CD4-positive, CD25-positive, alpha-beta regulatory T cell (primary cell): Measurements from ENCODE around the gene LCN1. TPM values are rescaled to one million over a fixed set of nuclear protein-coding genes. Genes with fewer than 3 reads are reported as not detected.
"Not testable (repeated sequence)": the region's sequence is repeated elsewhere in the genome, so short reads cannot be mapped to it uniquely, and the experiment has no call there.

Source experiments
- ATAC-seq, 2 donors: fragments of 150-1000 bp; cut with Tn5 transposase; one replicate each; pipeline ENCODE4 v1.10.0; 2021; ENCODE audit warnings: low read depth in 2 of 2, moderate number of reproducible peaks in 2 of 2, moderate library complexity in 1 of 2
- DNase-seq, 3 donors: peaks; one replicate each; pipeline versions ENCODE4 v3.0.0 to v3.0.0-alpha.2; 2012 to 2022; ENCODE audit warnings: mixed read lengths in 1 of 3
- H3K27ac ChIP-seq: one replicate; pipeline ENCODE4 v1.7.0; 2013; ENCODE audit warnings: mild to moderate bottlenecking, low read length; ENCODE audit not compliant: insufficient read depth, poor library complexity, severe bottlenecking
- H3K27me3 ChIP-seq: one replicate; pipeline ENCODE4 v1.7.0; 2013; ENCODE audit warnings: low read length; ENCODE audit not compliant: control insufficient read depth, insufficient read depth
- H3K36me3 ChIP-seq: one replicate; pipeline ENCODE4 v1.7.0; 2013; ENCODE audit warnings: mild to moderate bottlenecking, low read length, moderate library complexity; ENCODE audit not compliant: control insufficient read depth, insufficient read depth
- H3K4me1 ChIP-seq: 2 replicates; pipeline ENCODE4 v1.7.0; 2013; ENCODE audit warnings: mild to moderate bottlenecking, low read length; ENCODE audit not compliant: insufficient read depth, control insufficient read depth, poor library complexity, severe bottlenecking
- H3K4me3 ChIP-seq: one replicate; pipeline ENCODE4 v1.7.0; 2013; ENCODE audit warnings: low read depth, mild to moderate bottlenecking, low read length, moderate library complexity
- H3K9me3 ChIP-seq, 2 experiments: 1 replicate in 1 of 2; 2 replicates in 1 of 2; pipeline ENCODE4 v1.7.0; 2013; ENCODE audit warnings: low read length in 2 of 2, mild to moderate bottlenecking in 1 of 2, moderate library complexity in 1 of 2; ENCODE audit not compliant: control insufficient read depth in 2 of 2
- H3K27ac Mint-ChIP-seq, 3 donors: one replicate each; pipeline ENCODE4 v1.8.0; 2020 to 2022; ENCODE audit warnings: mild to moderate bottlenecking in 3 of 3, mixed read lengths in 3 of 3, moderate library complexity in 2 of 3
- H3K27me3 Mint-ChIP-seq: one replicate; pipeline ENCODE4 v1.8.0; 2022; ENCODE audit warnings: mild to moderate bottlenecking, mixed read lengths
- H3K36me3 Mint-ChIP-seq: one replicate; pipeline ENCODE4 v1.8.0; 2020; ENCODE audit warnings: mixed read lengths
- H3K4me1 Mint-ChIP-seq, 4 donors: one replicate each; pipeline ENCODE4 v1.8.0; 2020 to 2022; ENCODE audit warnings: mixed read lengths in 4 of 4, mild to moderate bottlenecking in 1 of 4
- H3K4me3 Mint-ChIP-seq, 4 donors: one replicate each; pipeline ENCODE4 v1.8.0; 2020 to 2022; ENCODE audit warnings: mild to moderate bottlenecking in 4 of 4, mixed read lengths in 4 of 4, moderate library complexity in 3 of 4
- H3K9me3 Mint-ChIP-seq, 7 donors: one replicate each; pipeline ENCODE4 v1.8.0; 2020 to 2022; ENCODE audit warnings: mixed read lengths in 7 of 7, mild to moderate bottlenecking in 3 of 7, moderate library complexity in 2 of 7
- polyA plus RNA-seq, 4 donors: library from polyadenylated mRNA; unstranded; fragments of 300-500 nt; fragmentation: Illumina TruSeq; gene quantifications; one replicate each; pipeline ENCODE4 v1.2.3, GENCODE V29; 2021
- total RNA-seq: library from RNA; stranded (reverse); gene quantifications from one replicate; pipeline ENCODE4 v1.2.3, GENCODE V29; 2022

The LCN1 gene
- total and polyA plus RNA-seq, 5 donors from 2014 or later = not detected

DNA sequence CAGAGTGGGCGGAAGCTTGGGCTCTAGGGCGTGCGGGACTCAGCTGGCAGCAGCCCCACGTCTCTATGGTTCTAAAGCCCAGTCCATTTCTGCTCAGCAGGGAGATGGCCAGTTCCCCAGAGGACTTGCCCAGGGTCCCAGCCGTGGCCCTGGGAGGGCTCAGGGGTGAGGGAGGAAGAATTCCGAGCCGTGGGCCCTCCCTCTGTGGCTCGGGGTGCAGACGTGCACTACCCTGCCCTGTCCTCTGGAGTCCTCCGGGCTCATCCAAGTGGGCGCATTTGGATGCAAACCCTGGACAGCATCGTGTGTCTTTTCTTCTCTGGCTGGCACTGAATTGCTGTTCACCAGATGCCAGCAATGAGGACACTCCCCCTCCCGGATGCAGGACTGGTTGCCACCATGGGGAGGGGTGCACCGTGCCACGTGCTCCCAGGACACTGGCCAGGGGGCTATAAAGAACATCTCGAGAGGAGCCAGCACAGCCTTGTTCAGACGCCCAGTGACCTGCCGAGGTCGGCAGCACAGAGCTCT lies 24.5 kb downstream of the LCN1 start, which contains the start of gene OBP2A:
Gene OBP2A (plus strand): TSS at position 481 of the 531 bp plus-strand sequence. CDS start 55 bp downstream, outside the sequence.
- not testable (repeated sequence) for H3K4me1 ChIP-seq, H3K9me3 ChIP-seq, H3K9me3 Mint-ChIP-seq, ATAC-seq, H3K36me3 ChIP-seq, H3K27ac Mint-ChIP-seq, H3K4me1 Mint-ChIP-seq, H3K36me3 Mint-ChIP-seq, H3K27ac ChIP-seq, H3K27me3 ChIP-seq, DNase-seq, H3K4me3 ChIP-seq
- Mint-ChIP-seq H3K27me3 (peaks cover 17% of the 10 kb centered on the region), H3K4me3 (peak within 1 kb of the TSS in 1 of 4 donors; percentile 52)

GRCh38 chr9:135546792-135547617 lies 25.8 kb downstream of the LCN1 start:
- H3K27me3 ChIP-seq, ATAC-seq, H3K9me3 ChIP-seq, H3K27ac ChIP-seq, H3K4me3 Mint-ChIP-seq, H3K4me1 Mint-ChIP-seq, H3K4me3 ChIP-seq, H3K36me3 Mint-ChIP-seq, H3K4me1 ChIP-seq, H3K36me3 ChIP-seq, DNase-seq, H3K27ac Mint-ChIP-seq, H3K9me3 Mint-ChIP-seq: not testable (repeated sequence)
- H3K27me3 Mint-ChIP-seq = peaks cover 12% of the 10 kb centered on the region

GRCh38 chr9:135547756-135548736 lies 26.8 kb downstream of the LCN1 start:
- Histone ChIP-seq H3K4me3 (no peak overlapping the region), H3K4me1 (no peaks in the 10 kb centered on the region), H3K36me3 (no peaks in the 10 kb centered on the region), H3K27me3 (no peaks in the 10 kb centered on the region), H3K27ac (no peak overlapping the region), H3K9me3 (no peaks in the 10 kb centered on the region)
- H3K27ac Mint-ChIP-seq = no peak overlapping the region
- H3K9me3 Mint-ChIP-seq = no peaks in the 10 kb centered on the region
- H3K4me1 Mint-ChIP-seq = no peaks in the 10 kb centered on the region
- H3K36me3 Mint-ChIP-seq = no peaks in the 10 kb centered on the region
- H3K27me3 Mint-ChIP-seq = peaks cover 12% of the 10 kb centered on the region
- DNase-seq (no peak), ATAC-seq (no peak)
- H3K4me3 Mint-ChIP-seq = no peak overlapping the region

DNA sequence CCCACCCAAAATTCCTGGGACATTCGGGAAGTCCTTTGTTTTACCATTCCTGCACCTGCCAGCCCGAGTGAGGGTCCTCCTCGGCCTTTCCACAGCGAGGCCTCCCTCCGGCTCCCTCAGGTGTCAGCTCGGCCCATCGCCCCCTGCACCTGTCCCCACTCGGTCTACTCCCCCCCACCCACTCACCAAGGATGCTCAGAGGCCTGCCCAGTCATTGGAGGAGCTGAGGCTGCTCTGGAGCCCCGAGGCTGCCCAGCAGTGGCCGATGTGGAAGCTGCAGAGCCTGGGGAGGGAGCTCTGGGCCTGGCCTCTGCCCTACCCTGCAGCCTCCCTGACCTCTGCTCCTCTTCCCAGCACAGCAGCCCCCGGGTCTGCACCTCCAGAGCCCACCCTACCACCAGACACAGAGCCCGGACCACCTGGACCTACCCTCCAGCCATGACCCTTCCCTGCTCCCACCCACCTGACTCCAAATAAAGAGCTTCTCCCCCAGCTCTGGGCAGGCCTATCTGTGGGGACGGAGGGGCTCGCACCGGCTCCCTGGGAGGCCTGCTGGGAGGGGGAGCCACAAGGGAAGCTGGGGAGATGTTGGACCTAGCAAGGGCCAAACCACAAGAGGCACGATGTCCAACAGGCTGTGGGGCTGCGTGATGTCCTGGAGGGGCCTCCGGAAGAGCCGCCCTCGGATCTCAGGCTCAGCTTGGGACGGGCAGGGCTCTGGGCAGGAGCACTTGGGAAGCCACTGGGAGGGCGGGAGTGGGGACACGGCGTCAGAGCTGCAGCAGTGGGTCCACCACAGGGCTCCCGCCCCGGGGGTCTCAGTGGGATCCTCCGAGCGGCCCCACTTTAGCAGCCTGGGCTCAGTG lies 28.5 kb downstream of the LCN1 start:
- H3K27me3 ChIP-seq, H3K27ac Mint-ChIP-seq, H3K27ac ChIP-seq, H3K9me3 ChIP-seq, ATAC-seq, H3K4me1 Mint-ChIP-seq, H3K27me3 Mint-ChIP-seq, H3K36me3 Mint-ChIP-seq, H3K4me1 ChIP-seq, H3K4me3 Mint-ChIP-seq, H3K36me3 ChIP-seq, H3K9me3 Mint-ChIP-seq, DNase-seq, H3K4me3 ChIP-seq: not testable (repeated sequence)

DNA sequence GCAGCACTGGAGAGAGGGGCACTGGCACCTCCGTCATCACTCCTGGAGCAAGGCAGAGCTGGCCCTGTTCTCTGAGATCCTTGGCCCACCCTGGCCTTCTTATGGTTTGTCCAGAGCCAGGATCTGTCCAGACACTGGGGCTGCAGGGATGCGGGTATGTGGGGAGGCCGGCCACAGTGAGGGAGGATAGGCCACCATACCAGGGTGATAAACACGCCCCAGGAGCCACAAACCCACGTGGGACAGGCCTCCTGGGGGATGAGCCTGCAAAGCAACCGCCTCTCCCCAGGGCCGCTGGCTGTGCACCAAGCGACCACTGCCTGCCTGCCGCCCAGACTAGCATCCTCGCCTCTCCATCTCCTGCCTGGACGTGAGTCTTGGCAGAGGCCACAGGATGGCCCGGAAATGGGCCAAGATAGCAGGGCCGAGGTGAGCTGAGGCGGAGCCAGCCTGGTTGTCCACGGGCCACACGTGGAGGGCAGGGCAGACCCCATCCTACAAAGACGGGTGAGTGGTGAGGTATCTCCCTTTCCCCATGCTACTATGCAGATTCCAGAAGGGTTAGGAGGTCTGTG lies 29.2 kb downstream of the LCN1 start:
- peaks cover 5% of the 10 kb centered on the region for H3K27me3 Mint-ChIP-seq
- no peaks in the 10 kb centered on the region for H3K36me3 ChIP-seq
- no peaks in the 10 kb centered on the region for H3K36me3 Mint-ChIP-seq
- no peaks in the 10 kb centered on the region for H3K9me3 Mint-ChIP-seq
- no peaks in the 10 kb centered on the region for H3K9me3 ChIP-seq
- H3K4me3 ChIP-seq = no peak overlapping the region
- DNase-seq (no peak), ATAC-seq (no peak)
- no peak overlapping the region for H3K27ac Mint-ChIP-seq
- H3K27ac ChIP-seq = no peak overlapping the region
- H3K4me3 Mint-ChIP-seq = no peak overlapping the region
- H3K4me1 Mint-ChIP-seq = no peaks in the 10 kb centered on the region
- no peaks in the 10 kb centered on the region for H3K4me1 ChIP-seq
- H3K27me3 ChIP-seq = no peaks in the 10 kb centered on the region

DNA sequence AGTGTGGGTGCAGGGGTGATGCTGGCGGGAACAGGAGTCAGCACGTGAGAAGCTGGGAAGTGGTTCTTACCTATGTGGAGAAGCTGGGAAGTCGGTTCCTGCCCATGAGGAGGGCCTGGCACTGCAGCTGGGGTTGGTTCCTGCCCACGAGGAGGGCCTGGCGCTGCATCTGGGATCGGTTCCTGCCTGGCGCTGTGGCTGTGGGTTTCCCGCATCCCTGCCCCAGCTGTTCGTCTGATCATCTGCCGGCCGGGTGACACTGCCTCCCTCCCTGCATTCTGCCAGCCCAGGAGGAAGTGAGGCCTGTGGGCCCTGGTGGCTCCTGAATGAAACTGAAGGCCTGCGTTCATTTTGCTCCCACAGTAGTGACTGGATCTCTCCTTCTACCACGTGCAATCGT lies 29.8 kb downstream of the LCN1 start:
- Histone ChIP-seq H3K4me1 (no peaks in the 10 kb centered on the region), H3K36me3 (no peaks in the 10 kb centered on the region), H3K4me3 (no peak overlapping the region), H3K27ac (no peak overlapping the region), H3K9me3 (no peaks in the 10 kb centered on the region), H3K27me3 (no peaks in the 10 kb centered on the region)
- ATAC-seq (no peak), DNase-seq (no peak)
- no peaks in the 10 kb centered on the region for H3K9me3 Mint-ChIP-seq
- H3K27me3 Mint-ChIP-seq = peaks cover 5% of the 10 kb centered on the region
- no peaks in the 10 kb centered on the region for H3K4me1 Mint-ChIP-seq
- no peak overlapping the region for H3K4me3 Mint-ChIP-seq
- H3K27ac Mint-ChIP-seq = no peak overlapping the region
- no peaks in the 10 kb centered on the region for H3K36me3 Mint-ChIP-seq

GRCh38 chr9:135551456-135551855 lies 30.2 kb downstream of the LCN1 start:
- Mint-ChIP-seq H3K9me3 (no peaks in the 10 kb centered on the region), H3K4me1 (no peaks in the 10 kb centered on the region), H3K4me3 (no peak overlapping the region), H3K27ac (no peak overlapping the region), H3K27me3 (peaks cover 5% of the 10 kb centered on the region), H3K36me3 (no peaks in the 10 kb centered on the region)
- Histone ChIP-seq H3K27ac (no peak overlapping the region), H3K9me3 (no peaks in the 10 kb centered on the region), H3K27me3 (no peaks in the 10 kb centered on the region), H3K4me3 (no peak overlapping the region), H3K36me3 (no peaks in the 10 kb centered on the region), H3K4me1 (no peaks in the 10 kb centered on the region)
- no peak for ATAC-seq
- DNase-seq = no peak
